ENCODE data around the gene RGPD4.
"Not testable (repeated sequence)": the region's sequence is repeated elsewhere in the genome, so short reads cannot be mapped to it uniquely, and the experiment has no call there.

Gene RGPD4

GRCh38 chr2:107826749-107827148 is at the start of gene RGPD4:
TSS of gene RGPD4 (plus strand) at chr2:107826892. CDS start at chr2:107827014, 122 bp downstream.
- DNase-seq (ENCODE audit: low read depth in 3 of 3), result not testable (repeated sequence)

GRCh38 chr2:107777974-107778373 is 48.7 kb upstream of the RGPD4 start:
- DNase-seq (ENCODE audit: low read depth in 3 of 3), result no peak

GRCh38 chr2:107785756-107786155 is 40.9 kb upstream of the RGPD4 start:
- no peak for DNase-seq (ENCODE audit: low read depth in 3 of 3)

- DNase-seq (ENCODE audit: low read depth in 3 of 3), result no peak
Measured at GRCh38 chr2:107790837-107791236, 35.9 kb upstream of the RGPD4 start.

GRCh38 chr2:107801498-107801897 is 25.2 kb upstream of the RGPD4 start:
- no peak for DNase-seq (ENCODE audit: low read depth in 3 of 3)

GRCh38 chr2:107804608-107805498 is 21.8 kb upstream of the RGPD4 start:
- DNase-seq (ENCODE audit: low read depth in 3 of 3), result no peak

GRCh38 chr2:107806901-107807300 is 19.8 kb upstream of the RGPD4 start:
- DNase-seq (ENCODE audit: low read depth in 3 of 3), result no peak

GRCh38 chr2:107807988-107808387 is 18.7 kb upstream of the RGPD4 start:
- no peak for DNase-seq (ENCODE audit: low read depth in 3 of 3)

- no peak for DNase-seq (ENCODE audit: low read depth in 3 of 3)
Measured at GRCh38 chr2:107808959-107809358, 17.7 kb upstream of the RGPD4 start.

GRCh38 chr2:107809835-107810234 is 16.9 kb upstream of the RGPD4 start:
- no peak for DNase-seq (ENCODE audit: low read depth in 3 of 3)

- no peak for DNase-seq (ENCODE audit: low read depth in 3 of 3)
Measured at GRCh38 chr2:107810734-107811133, 16.0 kb upstream of the RGPD4 start.

- DNase-seq (ENCODE audit: low read depth in 3 of 3), result no peak
Measured at GRCh38 chr2:107811411-107811810, 15.3 kb upstream of the RGPD4 start.

GRCh38 chr2:107812006-107812405 is 14.7 kb upstream of the RGPD4 start:
- DNase-seq (ENCODE audit: low read depth in 3 of 3), result no peak

GRCh38 chr2:107817378-107817777 is 9.3 kb upstream of the RGPD4 start:
- DNase-seq (ENCODE audit: low read depth in 3 of 3), result no peak

GRCh38 chr2:107822302-107822701 is 4.4 kb upstream of the RGPD4 start:
- DNase-seq (ENCODE audit: low read depth in 3 of 3), result no peak

GRCh38 chr2:107824451-107825205 is 2.1 kb upstream of the RGPD4 start:
- no peak for DNase-seq (ENCODE audit: low read depth in 3 of 3)

- DNase-seq (ENCODE audit: low read depth in 3 of 3), result no peak
Measured at GRCh38 chr2:107825206-107825563, 1.5 kb upstream of the RGPD4 start.

GRCh38 chr2:107829514-107829913 is 2.8 kb downstream of the RGPD4 start:
- not testable (repeated sequence) for DNase-seq (ENCODE audit: low read depth in 3 of 3)

- not testable (repeated sequence) for DNase-seq (ENCODE audit: low read depth in 3 of 3)
Measured at GRCh38 chr2:107833152-107833551, 6.5 kb downstream of the RGPD4 start.

GRCh38 chr2:107833618-107834017 is 6.9 kb downstream of the RGPD4 start:
- DNase-seq (ENCODE audit: low read depth in 3 of 3), result not testable (repeated sequence)

GRCh38 chr2:107916121-107916520 is 89.4 kb downstream of the RGPD4 start:
- DNase-seq (ENCODE audit: low read depth in 3 of 3), result not testable (repeated sequence)

- DNase-seq (ENCODE audit: low read depth in 3 of 3), result not testable (repeated sequence)
Measured at GRCh38 chr2:107916696-107917370, 90.1 kb downstream of the RGPD4 start.

All from stimulated activated CD4-positive, alpha-beta T cell treated with anti-CD3 and anti-CD28 coated beads, TNF-alpha, amount 100 ng/mL, for 4 hours (primary cell).